ENCODE data around the gene COBLL1. TPM values are rescaled to one million over a fixed set of nuclear protein-coding genes. Genes with fewer than 3 reads are reported as not detected.

Gene COBLL1
- total and polyA plus RNA-seq, 9 donors: 11.5 to 56.8 (median 38.4) TPM

DNA sequence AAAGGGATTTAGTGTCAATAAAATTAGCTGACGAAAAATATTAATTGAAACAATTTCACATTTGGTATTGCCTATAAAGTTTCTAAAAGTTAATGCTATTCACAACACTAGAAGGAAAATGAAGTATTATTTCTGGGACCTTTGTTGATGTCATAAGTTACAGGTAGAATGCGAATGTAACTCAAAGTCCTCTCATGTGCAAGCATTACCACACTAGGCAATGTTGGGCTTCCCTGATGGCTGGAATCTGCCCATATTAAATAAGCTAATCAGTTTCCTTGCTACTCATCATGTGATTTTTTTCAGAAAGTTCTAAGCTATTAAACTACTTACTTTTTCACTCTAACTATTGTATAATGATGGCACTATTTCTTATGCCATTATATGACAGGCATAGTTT is 44.6 kb downstream of the COBLL1 start:
- TF ChIP-seq, protein P1, sequence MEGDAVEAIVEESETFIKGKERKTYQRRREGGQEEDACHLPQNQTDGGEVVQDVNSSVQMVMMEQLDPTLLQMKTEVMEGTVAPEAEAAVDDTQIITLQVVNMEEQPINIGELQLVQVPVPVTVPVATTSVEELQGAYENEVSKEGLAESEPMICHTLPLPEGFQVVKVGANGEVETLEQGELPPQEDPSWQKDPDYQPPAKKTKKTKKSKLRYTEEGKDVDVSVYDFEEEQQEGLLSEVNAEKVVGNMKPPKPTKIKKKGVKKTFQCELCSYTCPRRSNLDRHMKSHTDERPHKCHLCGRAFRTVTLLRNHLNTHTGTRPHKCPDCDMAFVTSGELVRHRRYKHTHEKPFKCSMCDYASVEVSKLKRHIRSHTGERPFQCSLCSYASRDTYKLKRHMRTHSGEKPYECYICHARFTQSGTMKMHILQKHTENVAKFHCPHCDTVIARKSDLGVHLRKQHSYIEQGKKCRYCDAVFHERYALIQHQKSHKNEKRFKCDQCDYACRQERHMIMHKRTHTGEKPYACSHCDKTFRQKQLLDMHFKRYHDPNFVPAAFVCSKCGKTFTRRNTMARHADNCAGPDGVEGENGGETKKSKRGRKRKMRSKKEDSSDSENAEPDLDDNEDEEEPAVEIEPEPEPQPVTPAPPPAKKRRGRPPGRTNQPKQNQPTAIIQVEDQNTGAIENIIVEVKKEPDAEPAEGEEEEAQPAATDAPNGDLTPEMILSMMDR (IDR thresholded peaks at IDR 0.05): no peak
- no peak for TF ChIP-seq EP300 (IDR thresholded peaks at IDR 0.05)
- no peak for TF ChIP-seq POLR2A (IDR thresholded peaks at IDR 0.05)
- no peak overlapping the region for H3K4me3 ChIP-seq
- no peak overlapping the region for H3K27ac ChIP-seq
- no peak for DNase-seq
- H3K9me3 ChIP-seq: no peaks in the 10 kb centered on the region
- no peaks in the 10 kb centered on the region for H3K36me3 ChIP-seq
- intact Hi-C loops (cut with DNase I): no loop called here
- no peaks in the 10 kb centered on the region for H3K27me3 ChIP-seq
- H3K4me1 ChIP-seq (ENCODE audit: insufficient read depth): peaks cover 7% of the 10 kb centered on the region
- 96 to 99% (median 98%) methylated on average over 2 of the region's 2 CpGs for WGBS, 3 donors

DNA sequence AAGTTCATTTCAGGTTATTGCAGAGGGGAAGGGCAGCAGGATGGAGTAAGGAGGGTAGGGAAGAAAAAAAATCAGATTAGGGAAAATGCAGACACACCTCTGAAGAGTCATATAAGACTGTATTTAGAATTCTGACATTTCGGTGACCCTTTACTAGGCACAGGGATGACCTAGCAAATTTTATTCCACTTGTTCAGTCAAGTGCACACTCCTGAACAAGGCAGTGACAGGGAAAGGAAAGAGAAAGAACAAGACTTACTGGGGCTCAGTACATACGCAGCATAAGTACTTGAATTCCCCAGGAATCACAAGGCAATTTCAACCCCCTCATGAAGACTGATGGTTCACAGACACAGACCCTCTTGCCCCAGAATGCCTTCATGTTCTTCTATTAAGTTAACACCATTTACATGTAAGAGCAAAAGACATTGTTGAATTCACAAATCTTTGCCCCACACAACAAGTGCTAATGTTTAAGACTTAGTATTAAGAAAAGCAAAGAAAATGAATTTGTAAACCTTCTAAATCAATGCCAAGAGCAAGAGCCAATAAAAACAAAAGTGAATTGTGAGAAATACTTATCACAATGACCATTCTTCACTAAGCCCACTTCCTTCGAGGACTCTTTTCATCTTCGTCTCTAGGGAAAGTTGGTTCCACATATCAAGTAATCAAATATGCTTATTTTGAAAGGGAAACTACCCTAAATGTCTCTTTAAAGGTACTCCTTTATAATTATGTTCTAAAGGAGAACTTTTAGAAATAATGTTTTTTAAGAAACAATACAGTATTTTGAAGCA is 47.0 kb downstream of the COBLL1 start:
- no peaks in the 10 kb centered on the region for H3K36me3 ChIP-seq
- H3K27me3 ChIP-seq: no peaks in the 10 kb centered on the region
- TF ChIP-seq POLR2A (IDR thresholded peaks at IDR 0.05): no peak
- TF ChIP-seq, protein P1 (IDR thresholded peaks at IDR 0.05): no peak
- no peak for TF ChIP-seq EP300 (IDR thresholded peaks at IDR 0.05)
- WGBS, 3 donors: 50 to 58% (median 53%) methylated on average over 4 of the region's 4 CpGs
- peaks cover 6% of the 10 kb centered on the region for H3K4me1 ChIP-seq (ENCODE audit: insufficient read depth)
- H3K27ac ChIP-seq: no peak overlapping the region
- no peak overlapping the region for H3K4me3 ChIP-seq
- DNase-seq: no peak
- H3K9me3 ChIP-seq: no peaks in the 10 kb centered on the region
- intact Hi-C loops (cut with DNase I): no loop called here

DNA sequence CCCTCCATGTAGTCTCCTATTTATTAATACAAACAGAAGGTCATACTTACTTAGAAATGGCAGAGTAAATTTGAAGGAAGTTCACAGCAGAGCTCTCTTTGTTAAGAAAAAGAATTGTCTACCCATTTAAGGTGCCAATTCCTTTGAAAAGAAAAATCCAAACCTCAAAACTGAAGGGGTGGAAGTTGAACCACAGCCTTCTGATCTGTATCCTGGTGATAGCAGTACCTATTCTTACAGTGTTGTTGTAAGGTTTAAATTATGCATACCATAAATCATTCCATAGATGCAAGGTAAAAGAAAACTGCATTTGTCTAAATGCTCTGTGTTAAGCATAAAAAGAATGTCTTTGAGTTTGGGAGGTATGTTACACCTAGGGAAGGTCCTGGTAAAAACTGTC is 47.6 kb downstream of the COBLL1 start:
- H3K4me1 ChIP-seq (ENCODE audit: insufficient read depth): peaks cover 6% of the 10 kb centered on the region
- DNase-seq: no peak
- no peaks in the 10 kb centered on the region for H3K27me3 ChIP-seq
- H3K4me3 ChIP-seq: no peak overlapping the region
- H3K27ac ChIP-seq: no peak overlapping the region
- TF ChIP-seq POLR2A (IDR thresholded peaks at IDR 0.05) (no peak), EP300 (IDR thresholded peaks at IDR 0.05) (no peak)
- TF ChIP-seq, protein P1 (IDR thresholded peaks at IDR 0.05): no peak
- no peaks in the 10 kb centered on the region for H3K9me3 ChIP-seq
- no peaks in the 10 kb centered on the region for H3K36me3 ChIP-seq
- intact Hi-C loops (cut with DNase I): no loop called here

DNA sequence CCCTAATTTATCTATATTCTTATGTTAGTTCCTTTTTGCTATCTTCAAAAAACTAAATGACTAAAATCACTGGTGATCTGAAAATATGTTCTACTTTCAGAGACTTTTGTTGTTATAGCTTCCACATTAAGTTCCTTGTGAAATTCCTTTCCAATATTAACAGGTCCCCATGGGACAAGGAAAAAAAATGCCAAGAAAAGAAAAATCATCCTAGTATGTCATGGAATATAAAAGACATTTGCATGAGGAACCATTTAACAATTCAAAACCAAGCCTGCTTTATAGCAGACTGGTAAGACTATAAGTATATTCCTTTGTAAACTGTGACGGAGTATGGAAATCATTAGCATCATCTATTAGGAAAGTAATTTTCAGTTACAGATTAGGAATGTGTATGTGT is 48.1 kb downstream of the COBLL1 start:
- TF ChIP-seq EP300 (IDR thresholded peaks at IDR 0.05) (no peak), POLR2A (IDR thresholded peaks at IDR 0.05) (no peak)
- TF ChIP-seq, protein P1 (IDR thresholded peaks at IDR 0.05): no peak
- DNase-seq: no peak
- Histone ChIP-seq H3K9me3 (no peaks in the 10 kb centered on the region), H3K4me1 (ENCODE audit: insufficient read depth) (peaks cover 6% of the 10 kb centered on the region), H3K27ac (no peak overlapping the region), H3K27me3 (no peaks in the 10 kb centered on the region), H3K36me3 (no peaks in the 10 kb centered on the region), H3K4me3 (no peak overlapping the region)
- 87 to 90% (median 89%) methylated on average over 1 of the region's 1 CpG for WGBS, 3 donors
- intact Hi-C loops (cut with DNase I): no loop called here
